ENCODE results near the gene PRR33.

- TF ChIP-seq POLR2AphosphoS5 (IDR thresholded peaks at IDR 0.05) (no peak), CTCF (IDR thresholded peaks at IDR 0.05) (no peak)
These were observed 24.3 kb downstream of the PRR33 start for GRCh38 chr11:1867381-1867780.
